Activated naive CD4-positive, alpha-beta T cell treated with Interleukin-2 at 50 U/mL for 16 hours (primary cell): ENCODE results near the gene MET.

ENCODE experiments used
- DNase-seq: peaks from one replicate; pipeline ENCODE4 v3.0.0-alpha.2; 2020

MET gene

GRCh38 chr7:116665332-116665996, 6.5 kb upstream of the MET start:
- DNase-seq, result no peak

GRCh38 chr7:116669769-116670168, 2.2 kb upstream of the MET start:
- no peak for DNase-seq

GRCh38 chr7:116670409-116671015, 1.5 kb upstream of the MET start:
- DNase-seq, result no peak

- no peak for DNase-seq
Observed at GRCh38 chr7:116671111-116671510, 885 bp upstream of the MET start.

- no peak for DNase-seq
Observed at GRCh38 chr7:116672596-116673456, 830 bp downstream of the MET start.

- DNase-seq, result no peak
Observed at GRCh38 chr7:116673457-116673865, 1.5 kb downstream of the MET start.

- DNase-seq, result no peak
Observed at GRCh38 chr7:116674508-116675173, 2.6 kb downstream of the MET start.

GRCh38 chr7:116675812-116676355, 3.9 kb downstream of the MET start:
- no peak for DNase-seq

- DNase-seq, result no peak
Observed at GRCh38 chr7:116678780-116679179, 6.8 kb downstream of the MET start.

GRCh38 chr7:116679500-116679899, 7.5 kb downstream of the MET start:
- DNase-seq, result no peak

- DNase-seq, result no peak
Observed at GRCh38 chr7:116683786-116684185, 11.8 kb downstream of the MET start.

GRCh38 chr7:116686033-116686432, 14.0 kb downstream of the MET start:
- DNase-seq, result no peak

GRCh38 chr7:116686812-116687419, 14.9 kb downstream of the MET start:
- DNase-seq, result no peak

GRCh38 chr7:116687801-116688201, 15.8 kb downstream of the MET start:
- no peak for DNase-seq

- no peak for DNase-seq
Observed at GRCh38 chr7:116689790-116690259, 17.8 kb downstream of the MET start.

GRCh38 chr7:116691664-116692063, 19.7 kb downstream of the MET start:
- DNase-seq, result no peak

- no peak for DNase-seq
Observed at GRCh38 chr7:116692401-116693308, 20.7 kb downstream of the MET start.

GRCh38 chr7:116696707-116697106, 24.7 kb downstream of the MET start:
- DNase-seq, result no peak

- no peak for DNase-seq
Observed at GRCh38 chr7:116697152-116697551, 25.2 kb downstream of the MET start.

- no peak for DNase-seq
Observed at GRCh38 chr7:116697761-116698160, 25.8 kb downstream of the MET start.

GRCh38 chr7:116698396-116698795, 26.4 kb downstream of the MET start:
- no peak for DNase-seq
